ENCODE results near the gene C10orf67.

The C10orf67 gene

GRCh38 chr10:23337616-23338015 lies 7.0 kb downstream of the C10orf67 start:
- ATAC-seq (ENCODE audit: low read depth) (no peak), DNase-seq (ENCODE audit: low spot score) (no peak)
- peaks cover 18% of the 10 kb centered on the region for H3K4me1 ChIP-seq (ENCODE audit: insufficient read depth, poor library complexity, severe bottlenecking)
- no peaks in the 10 kb centered on the region for H3K36me3 ChIP-seq (ENCODE audit: low read depth)
- no peak overlapping the region for H3K4me3 ChIP-seq (ENCODE audit: severe bottlenecking)
- TF ChIP-seq CTCF (IDR thresholded peaks at IDR 0.05; ENCODE audit: poor library complexity, severe bottlenecking): no peak
- no peaks in the 10 kb centered on the region for H3K27me3 ChIP-seq (ENCODE audit: insufficient read depth, poor library complexity, severe bottlenecking)
- no peaks in the 10 kb centered on the region for H3K9me3 ChIP-seq (ENCODE audit: severe bottlenecking)
- peak overlapping the region; percentile 66 for H3K27ac ChIP-seq (ENCODE audit: poor library complexity, severe bottlenecking)

GRCh38 chr10:23331567-23332301 lies 12.9 kb downstream of the C10orf67 start:
- Histone ChIP-seq H3K27ac (ENCODE audit: poor library complexity, severe bottlenecking) (peak overlapping the region; percentile 86), H3K4me3 (ENCODE audit: severe bottlenecking) (no peak overlapping the region), H3K27me3 (ENCODE audit: insufficient read depth, poor library complexity, severe bottlenecking) (no peaks in the 10 kb centered on the region), H3K4me1 (ENCODE audit: insufficient read depth, poor library complexity, severe bottlenecking) (peaks cover 18% of the 10 kb centered on the region), H3K9me3 (ENCODE audit: severe bottlenecking) (no peaks in the 10 kb centered on the region), H3K36me3 (ENCODE audit: low read depth) (no peaks in the 10 kb centered on the region)
- TF ChIP-seq CTCF (IDR thresholded peaks at IDR 0.05; ENCODE audit: poor library complexity, severe bottlenecking): no peak
- peak; percentile 92 for ATAC-seq (ENCODE audit: low read depth)
- DNase-seq (ENCODE audit: low spot score): no peak

- H3K36me3 ChIP-seq (ENCODE audit: low read depth): no peaks in the 10 kb centered on the region
- no peaks in the 10 kb centered on the region for H3K27me3 ChIP-seq (ENCODE audit: insufficient read depth, poor library complexity, severe bottlenecking)
- no peaks in the 10 kb centered on the region for H3K9me3 ChIP-seq (ENCODE audit: severe bottlenecking)
- H3K27ac ChIP-seq (ENCODE audit: poor library complexity, severe bottlenecking): no peak overlapping the region
- no peak for ATAC-seq (ENCODE audit: low read depth)
- H3K4me1 ChIP-seq (ENCODE audit: insufficient read depth, poor library complexity, severe bottlenecking): peaks cover 25% of the 10 kb centered on the region
- no peak overlapping the region for H3K4me3 ChIP-seq (ENCODE audit: severe bottlenecking)
- no peak for TF ChIP-seq CTCF (IDR thresholded peaks at IDR 0.05; ENCODE audit: poor library complexity, severe bottlenecking)
- no peak for DNase-seq (ENCODE audit: low spot score)
Observed at GRCh38 chr10:23330948-23331347, 13.6 kb downstream of the C10orf67 start.

- peaks cover 12% of the 10 kb centered on the region for H3K4me1 ChIP-seq (ENCODE audit: insufficient read depth, poor library complexity, severe bottlenecking)
- ATAC-seq (ENCODE audit: low read depth) (0 out of 3 replicates have a peak, but pooled peaks have one; percentile 33), DNase-seq (ENCODE audit: low spot score) (no peak)
- TF ChIP-seq CTCF (IDR thresholded peaks at IDR 0.05; ENCODE audit: poor library complexity, severe bottlenecking): no peak
- no peak overlapping the region for H3K27ac ChIP-seq (ENCODE audit: poor library complexity, severe bottlenecking)
- H3K4me3 ChIP-seq (ENCODE audit: severe bottlenecking): no peak overlapping the region
- no peaks in the 10 kb centered on the region for H3K27me3 ChIP-seq (ENCODE audit: insufficient read depth, poor library complexity, severe bottlenecking)
- no peaks in the 10 kb centered on the region for H3K36me3 ChIP-seq (ENCODE audit: low read depth)
- no peaks in the 10 kb centered on the region for H3K9me3 ChIP-seq (ENCODE audit: severe bottlenecking)
Observed at GRCh38 chr10:23326544-23327307, 17.9 kb downstream of the C10orf67 start.

Measured in RWPE2 (cell line).